Measurements from ENCODE around the gene RAB10. TPM values are rescaled to one million over a fixed set of nuclear protein-coding genes. Genes with fewer than 3 reads are reported as not detected.
A peak's percentile ranks its signal among the peaks of the same experiment; 100 is the strongest.

Gene RAB10
- total and polyA plus RNA-seq, 8 donors = 22.2 to 591 (median 71.7) TPM

GRCh38 chr2:26072925-26073768 lies 39.3 kb downstream of the RAB10 start:
- H3K4me1 ChIP-seq = peaks cover 33 to 93% (median 55%) of the 10 kb centered on the region in 4 donors
- DNase-seq = peak in 1 of 2 donors; percentile 17

GRCh38 chr2:26073830-26074229 lies 39.9 kb downstream of the RAB10 start:
- DNase-seq = no peak
- Histone ChIP-seq H3K36me3 (no peaks in the 10 kb centered on the region), H3K4me3 (no peak overlapping the region), H3K4me1 (peaks cover 27 to 91% (median 52%) of the 10 kb centered on the region in 4 donors), H3K9me3 (no peaks in the 10 kb centered on the region), H3K27ac (no peak overlapping the region), H3K27me3 (no peaks in the 10 kb centered on the region)
- WGBS, 5 donors = 60 to 78% (median 70%) methylated on average over 3 of the region's 3 CpGs
- intact Hi-C loops (cut with DNase I; ENCODE audit: low total_unique reads) = no loop called here
- TF ChIP-seq EP300 (IDR thresholded peaks at IDR 0.05) (no peak), POLR2AphosphoS5 (IDR thresholded peaks at IDR 0.05) (no peak), CTCF (IDR thresholded peaks at IDR 0.05) (no peak), POLR2A (IDR thresholded peaks at IDR 0.05) (no peak)

More at GRCh38 chr2:26072925-26073768, 39.3 kb downstream of the RAB10 start:
- intact Hi-C loops (cut with DNase I; ENCODE audit: low total_unique reads) = no loop called here
- no peak for TF ChIP-seq POLR2AphosphoS5 (IDR thresholded peaks at IDR 0.05)
- no peak for TF ChIP-seq POLR2A (IDR thresholded peaks at IDR 0.05)
- TF ChIP-seq EP300 (IDR thresholded peaks at IDR 0.05) = no peak
- no peak for TF ChIP-seq CTCF (IDR thresholded peaks at IDR 0.05)
- WGBS, 5 donors = 38 to 77% (median 48%) methylated on average over 1 of the region's 1 CpG
- no peaks in the 10 kb centered on the region for H3K27me3 ChIP-seq
- no peak overlapping the region for H3K27ac ChIP-seq
- no peaks in the 10 kb centered on the region for H3K36me3 ChIP-seq
- H3K9me3 ChIP-seq = no peaks in the 10 kb centered on the region
- no peak overlapping the region for H3K4me3 ChIP-seq

DNA sequence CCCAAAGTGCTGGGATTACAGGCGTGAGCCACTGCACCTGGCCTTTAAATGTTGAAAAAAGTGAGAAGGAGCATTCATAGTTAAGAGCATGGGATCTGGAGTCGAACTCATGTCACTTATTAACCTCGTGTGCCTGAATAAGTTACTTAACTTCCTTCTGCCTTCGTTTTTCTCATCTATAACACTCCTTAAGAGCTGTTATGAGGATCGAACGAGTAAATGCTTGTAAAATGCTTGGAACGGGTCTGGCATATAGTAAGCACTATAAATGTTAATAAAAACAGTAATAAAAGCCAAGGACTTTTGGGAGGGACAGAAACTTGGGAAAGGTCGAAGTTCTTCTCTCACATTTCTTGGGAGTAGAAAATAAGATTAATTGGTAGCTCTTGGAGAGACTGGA lies 40.8 kb downstream of the RAB10 start:
- Histone ChIP-seq H3K27me3 (no peaks in the 10 kb centered on the region), H3K27ac (no peak overlapping the region), H3K9me3 (no peaks in the 10 kb centered on the region), H3K36me3 (no peaks in the 10 kb centered on the region), H3K4me3 (no peak overlapping the region), H3K4me1 (peaks cover 22 to 83% (median 45%) of the 10 kb centered on the region in 4 donors)
- intact Hi-C loops (cut with DNase I; ENCODE audit: low total_unique reads) = no loop called here
- WGBS, 5 donors = 68 to 79% (median 71%) methylated on average over 8 of the region's 8 CpGs
- TF ChIP-seq CTCF (IDR thresholded peaks at IDR 0.05) (no peak), POLR2AphosphoS5 (IDR thresholded peaks at IDR 0.05) (no peak), EP300 (IDR thresholded peaks at IDR 0.05) (no peak), POLR2A (IDR thresholded peaks at IDR 0.05) (no peak)
- no peak for DNase-seq

DNA sequence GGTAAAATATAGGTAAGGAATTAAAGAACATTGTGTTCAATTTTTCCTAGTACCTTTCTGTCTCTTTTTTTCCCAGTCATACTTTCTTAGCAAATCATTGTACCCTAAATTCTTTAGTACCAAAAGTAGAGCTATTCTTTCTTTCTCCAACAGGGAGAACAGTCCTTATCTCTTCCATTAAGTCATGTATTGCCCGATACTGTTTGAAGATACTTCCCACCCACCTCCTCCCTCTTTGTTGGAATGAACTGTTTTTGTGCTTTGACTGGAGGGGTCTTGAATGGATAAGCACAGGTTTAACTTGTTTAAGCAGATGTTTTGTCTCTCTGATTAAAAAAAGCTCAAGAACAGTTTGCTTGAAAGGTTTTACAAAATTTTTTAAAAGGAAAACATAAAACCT lies 41.3 kb downstream of the RAB10 start:
- no peaks in the 10 kb centered on the region for H3K36me3 ChIP-seq
- no peaks in the 10 kb centered on the region for H3K27me3 ChIP-seq
- peaks cover 17 to 78% (median 42%) of the 10 kb centered on the region in 4 donors for H3K4me1 ChIP-seq
- 32 to 57% (median 50%) methylated on average over 1 of the region's 1 CpG for WGBS, 5 donors
- no peaks in the 10 kb centered on the region for H3K9me3 ChIP-seq
- intact Hi-C loops (cut with DNase I; ENCODE audit: low total_unique reads) = no loop called here
- no peak for DNase-seq
- no peak overlapping the region for H3K27ac ChIP-seq
- no peak overlapping the region for H3K4me3 ChIP-seq
- TF ChIP-seq EP300 (IDR thresholded peaks at IDR 0.05) = no peak
- TF ChIP-seq CTCF (IDR thresholded peaks at IDR 0.05) = no peak
- no peak for TF ChIP-seq POLR2A (IDR thresholded peaks at IDR 0.05)
- TF ChIP-seq POLR2AphosphoS5 (IDR thresholded peaks at IDR 0.05) = no peak

All from stomach (tissue), 9 donors.